ENCODE data around the gene DDX39B.

DDX39B gene

DNA sequence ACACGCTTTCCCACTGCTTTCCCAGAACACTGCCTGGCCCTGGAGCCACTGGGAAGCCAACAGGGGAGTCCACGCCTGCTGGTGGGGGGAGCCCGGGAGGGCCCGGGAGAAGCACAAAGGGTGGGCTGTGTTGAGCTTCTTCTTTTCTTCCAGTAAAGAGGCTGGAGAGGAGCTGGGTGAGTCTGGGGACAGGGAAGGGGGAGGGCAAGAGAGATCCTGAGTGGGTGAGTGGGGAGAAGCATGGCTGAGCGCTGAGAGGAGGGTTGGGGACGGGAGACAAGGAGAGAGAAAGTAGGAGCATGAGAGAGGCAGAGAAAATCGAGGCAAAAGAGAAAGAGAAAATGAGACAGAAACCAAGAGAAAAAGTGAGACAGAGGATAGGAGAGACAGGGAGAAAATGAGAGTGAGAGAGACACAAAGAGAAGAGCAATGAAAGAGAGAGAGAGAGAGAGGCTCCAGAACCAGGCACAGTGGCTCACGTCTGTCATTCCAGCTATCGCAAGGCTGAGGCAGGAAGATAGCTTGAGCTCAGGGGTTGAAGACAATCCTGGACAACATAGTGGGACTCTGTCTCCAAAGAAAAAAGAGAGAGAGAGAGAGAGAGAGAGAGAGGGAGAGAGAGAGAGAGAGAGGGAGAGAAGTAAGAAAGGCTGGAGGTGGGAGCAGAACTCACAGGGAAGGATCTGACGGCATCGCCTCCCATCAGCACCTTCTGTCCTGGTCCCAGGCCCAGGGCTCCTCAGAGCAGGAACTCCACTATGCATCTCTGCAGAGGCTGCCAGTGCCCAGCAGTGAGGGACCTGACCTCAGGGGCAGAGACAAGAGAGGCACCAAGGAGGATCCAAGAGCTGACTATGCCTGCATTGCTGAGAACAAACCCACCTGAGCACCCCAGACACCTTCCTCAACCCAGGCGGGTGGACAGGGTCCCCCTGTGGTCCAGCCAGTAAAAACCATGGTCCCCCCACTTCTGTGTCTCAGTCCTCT is 46.3 kb upstream of the DDX39B start:
- peak overlapping the region; percentile 98 for H3K27ac ChIP-seq (replicated peaks)
- TF ChIP-seq REST (IDR thresholded peaks at IDR 0.05; ENCODE audit: insufficient replicate concordance, low read depth) (no peak), CTCF (IDR thresholded peaks at IDR 0.05; ENCODE audit: insufficient read depth, low read length) (no peak), POLR2AphosphoS5 (IDR thresholded peaks at IDR 0.05; ENCODE audit: low read depth) (peak; percentile 10; the same call in 1 of the 2 replicates), GABPA (IDR thresholded peaks at IDR 0.05; ENCODE audit: low read depth) (no peak), SPI1 (IDR thresholded peaks at IDR 0.05; ENCODE audit: borderline replicate concordance, low read depth) (no peak)
- peak overlapping the region; percentile 60 for H3K4me3 ChIP-seq (replicated peaks; ENCODE audit: insufficient read depth, low read length)
- no peaks in the 10 kb centered on the region for H3K27me3 ChIP-seq (ENCODE audit: insufficient read depth, poor library complexity, severe bottlenecking)
- DNase-seq (ENCODE audit: low read depth in 1 of 2, low spot score in 1 of 2) = peak in 1 of 2 experiments; percentile 32

DNA sequence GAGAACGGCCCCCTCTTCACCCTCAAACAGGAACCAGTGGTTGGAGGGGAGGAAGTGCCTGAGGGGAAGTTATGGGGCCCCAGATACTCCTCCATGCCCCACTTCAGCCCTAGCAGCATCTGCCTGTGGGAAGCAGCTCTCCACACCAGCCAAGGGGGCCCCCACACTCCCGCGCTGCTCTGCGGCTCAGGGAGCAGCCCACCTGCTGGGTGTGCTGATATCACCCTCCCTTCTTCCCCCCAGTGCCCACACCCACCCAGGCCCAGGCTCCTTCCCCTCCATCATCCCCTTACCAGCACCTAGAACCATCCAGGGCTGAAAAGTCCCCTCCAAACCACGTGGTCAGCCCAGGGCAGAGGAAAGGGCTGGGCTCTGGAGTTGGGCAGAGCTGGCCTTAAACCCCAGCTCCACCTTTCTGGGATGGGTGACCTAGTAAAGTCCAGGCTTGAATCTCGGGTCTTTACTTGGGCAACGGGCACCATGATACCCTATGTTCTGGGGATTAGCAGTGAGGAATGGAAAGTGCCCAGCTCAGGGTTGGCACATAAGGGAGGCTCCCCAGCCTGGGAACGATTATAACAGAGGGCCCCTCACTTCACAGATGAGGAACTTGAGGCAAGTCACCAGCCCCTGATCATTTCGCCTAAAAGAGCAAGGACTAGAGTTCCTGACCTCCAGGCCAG is 44.9 kb upstream of the DDX39B start:
- Histone ChIP-seq H3K27me3 (ENCODE audit: insufficient read depth, poor library complexity, severe bottlenecking) (no peaks in the 10 kb centered on the region), H3K27ac (replicated peaks) (peak overlapping the region; percentile 98), H3K4me3 (replicated peaks; ENCODE audit: insufficient read depth, low read length) (peak overlapping the region; percentile 60)
- peak; percentile 71 for TF ChIP-seq GABPA (IDR thresholded peaks at IDR 0.05; ENCODE audit: low read depth)
- peak; percentile 28 for TF ChIP-seq REST (IDR thresholded peaks at IDR 0.05; ENCODE audit: insufficient replicate concordance, low read depth)
- peak; percentile 92 for TF ChIP-seq POLR2AphosphoS5 (IDR thresholded peaks at IDR 0.05; ENCODE audit: low read depth)
- TF ChIP-seq CTCF (IDR thresholded peaks at IDR 0.05; ENCODE audit: insufficient read depth, low read length) = no peak
- peak; percentile 99 for TF ChIP-seq SPI1 (IDR thresholded peaks at IDR 0.05; ENCODE audit: borderline replicate concordance, low read depth)
- DNase-seq (ENCODE audit: low read depth in 1 of 2, low spot score in 1 of 2) = peak; percentile 95 to 97

- no peak for TF ChIP-seq REST (IDR thresholded peaks at IDR 0.05; ENCODE audit: insufficient replicate concordance, low read depth)
- no peak for TF ChIP-seq POLR2AphosphoS5 (IDR thresholded peaks at IDR 0.05; ENCODE audit: low read depth)
- TF ChIP-seq SPI1 (IDR thresholded peaks at IDR 0.05; ENCODE audit: borderline replicate concordance, low read depth) = peak; percentile 97
- no peak for TF ChIP-seq CTCF (IDR thresholded peaks at IDR 0.05; ENCODE audit: insufficient read depth, low read length)
- TF ChIP-seq GABPA (IDR thresholded peaks at IDR 0.05; ENCODE audit: low read depth) = no peak
- H3K27ac ChIP-seq (replicated peaks) = peak within 1 kb of the TSS; percentile 98
- DNase-seq (ENCODE audit: low read depth in 1 of 2, low spot score in 1 of 2) = peak; percentile 94 to 97
- H3K27me3 ChIP-seq (ENCODE audit: insufficient read depth, poor library complexity, severe bottlenecking) = no peaks in the 10 kb centered on the region
- peak within 1 kb of the TSS; percentile 60 for H3K4me3 ChIP-seq (replicated peaks; ENCODE audit: insufficient read depth, low read length)
These were observed 44.2 kb upstream of the DDX39B start, which contains the start of gene LST1 for GRCh38 chr6:31586008-31586407. Gene LST1, plus strand, starts transcription at chr6:31586277. Its CDS starts 1,023 bp downstream, at chr6:31587300.
